Measurements from ENCODE around the gene LRRC8B.

LRRC8B gene

DNA sequence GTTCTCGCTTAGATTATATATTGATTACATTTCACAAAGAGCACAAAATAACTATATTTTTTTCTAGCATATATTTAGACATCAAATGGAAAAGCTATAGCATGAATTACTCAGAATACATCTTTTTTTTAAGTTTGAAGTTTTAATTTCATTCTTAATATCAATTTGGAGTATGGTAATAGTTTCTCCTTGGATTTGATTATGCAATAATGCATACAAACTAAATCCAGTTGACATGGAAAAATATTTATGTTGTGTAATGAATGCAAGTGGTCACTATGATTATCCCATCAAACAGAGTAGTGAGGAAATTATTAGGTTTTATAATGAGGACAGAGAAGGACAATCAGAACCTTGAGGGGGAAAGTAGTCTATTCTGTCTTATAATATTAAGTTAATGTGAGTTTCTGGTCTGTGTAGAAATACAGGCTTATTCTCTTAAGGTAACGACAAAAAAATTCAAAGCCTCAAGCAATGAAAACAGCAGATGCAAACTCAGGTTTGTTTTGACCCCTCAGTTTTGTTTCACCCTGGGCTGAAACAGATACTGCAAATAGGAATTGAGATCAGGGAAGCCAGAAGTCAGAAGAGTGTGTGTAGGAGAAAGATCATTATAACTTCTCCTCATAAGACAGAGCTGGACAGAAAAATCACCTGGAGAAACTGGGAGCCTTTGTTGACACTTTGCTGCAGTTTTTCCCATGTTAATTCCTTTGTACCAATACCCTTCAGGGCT, 23.7 kb downstream of the LRRC8B start:
- peak; percentile 95 for FAIRE-seq

DNA sequence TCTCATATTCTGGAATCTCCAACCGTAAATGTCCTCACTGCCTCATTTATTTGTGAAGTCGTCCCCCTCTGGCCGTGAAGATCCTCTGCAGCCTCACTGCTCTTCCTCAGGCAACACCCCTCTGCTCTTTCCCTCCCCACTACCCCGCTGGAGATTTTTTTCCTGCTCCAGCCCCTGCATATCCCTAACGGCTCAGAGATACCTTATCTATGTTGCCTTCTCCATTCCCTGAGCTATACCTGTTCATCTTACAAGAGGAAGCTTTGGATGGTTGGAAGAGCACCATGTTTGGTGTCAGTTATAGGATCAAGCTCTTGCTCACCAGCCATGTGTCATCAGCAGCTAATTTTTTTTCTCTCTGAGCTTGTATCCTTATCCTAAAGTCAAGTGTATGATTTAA, 26.4 kb downstream of the LRRC8B start:
- no peak for FAIRE-seq

DNA sequence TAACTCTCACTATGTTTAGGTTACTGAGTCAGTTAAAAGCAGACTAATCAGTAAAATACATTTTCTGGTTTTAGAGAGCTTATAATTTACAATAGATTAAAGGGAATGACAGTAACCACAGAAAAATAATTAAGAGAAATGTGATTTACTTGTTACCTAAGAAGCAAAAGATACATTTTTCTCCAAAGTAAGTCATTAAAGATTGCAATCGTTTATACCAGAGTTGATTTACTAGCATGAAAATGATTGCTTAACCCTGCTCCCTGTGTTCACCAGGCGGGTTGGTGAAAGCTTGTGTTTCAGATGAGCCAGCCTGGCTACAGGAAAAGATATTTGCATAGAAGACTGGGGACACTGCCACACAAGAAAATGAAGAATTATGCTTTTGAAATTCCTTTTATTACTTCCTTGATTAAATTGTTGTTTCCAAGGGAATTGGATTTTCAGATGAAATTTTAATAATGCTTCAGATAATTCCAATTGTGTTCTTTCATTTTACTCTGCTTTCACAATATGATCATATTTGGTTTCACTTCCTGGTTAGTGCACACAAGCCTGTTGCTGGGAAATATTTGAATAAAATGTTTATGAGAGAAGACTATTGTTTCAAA, 27.9 kb downstream of the LRRC8B start:
- FAIRE-seq, result peak; percentile 93

DNA sequence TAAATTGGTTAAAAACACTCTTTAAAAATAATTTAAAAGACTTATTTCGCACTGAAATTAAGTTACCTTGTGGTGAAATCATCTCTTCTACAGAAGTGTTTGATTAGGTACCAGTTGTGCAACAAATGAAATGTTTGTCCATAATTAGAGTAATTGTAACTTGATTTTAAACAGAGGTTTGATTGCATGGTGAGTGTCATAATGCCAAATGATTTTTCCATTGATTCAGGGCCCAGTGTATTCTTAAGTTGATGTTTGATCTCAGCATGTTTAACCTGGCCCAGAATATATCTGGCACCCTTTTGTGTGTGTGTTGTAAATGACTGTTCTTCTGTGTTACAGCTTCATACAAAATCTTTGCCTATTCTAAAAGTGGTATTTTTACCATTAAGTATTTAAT, 28.5 kb downstream of the LRRC8B start:
- peak; percentile 51 for FAIRE-seq

DNA sequence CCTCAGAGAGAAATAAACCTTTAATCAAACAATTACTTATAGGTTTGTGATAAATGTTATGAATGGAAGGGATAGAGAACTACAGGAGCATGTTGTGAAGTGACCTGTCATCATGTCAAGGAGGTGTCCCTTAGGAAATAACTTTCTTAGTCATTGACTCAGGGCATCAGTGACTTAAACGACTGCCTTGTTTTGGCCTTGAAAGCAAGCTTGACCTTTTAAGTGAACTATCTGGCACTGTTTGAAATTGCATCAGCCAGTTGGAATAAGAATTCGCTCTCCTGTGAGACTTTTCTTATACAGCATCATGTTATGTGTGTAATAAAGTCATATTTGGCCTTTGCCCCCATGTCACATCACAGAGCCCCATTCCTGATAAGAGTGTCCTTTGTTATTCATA, 30.9 kb downstream of the LRRC8B start:
- FAIRE-seq, result no peak

DNA sequence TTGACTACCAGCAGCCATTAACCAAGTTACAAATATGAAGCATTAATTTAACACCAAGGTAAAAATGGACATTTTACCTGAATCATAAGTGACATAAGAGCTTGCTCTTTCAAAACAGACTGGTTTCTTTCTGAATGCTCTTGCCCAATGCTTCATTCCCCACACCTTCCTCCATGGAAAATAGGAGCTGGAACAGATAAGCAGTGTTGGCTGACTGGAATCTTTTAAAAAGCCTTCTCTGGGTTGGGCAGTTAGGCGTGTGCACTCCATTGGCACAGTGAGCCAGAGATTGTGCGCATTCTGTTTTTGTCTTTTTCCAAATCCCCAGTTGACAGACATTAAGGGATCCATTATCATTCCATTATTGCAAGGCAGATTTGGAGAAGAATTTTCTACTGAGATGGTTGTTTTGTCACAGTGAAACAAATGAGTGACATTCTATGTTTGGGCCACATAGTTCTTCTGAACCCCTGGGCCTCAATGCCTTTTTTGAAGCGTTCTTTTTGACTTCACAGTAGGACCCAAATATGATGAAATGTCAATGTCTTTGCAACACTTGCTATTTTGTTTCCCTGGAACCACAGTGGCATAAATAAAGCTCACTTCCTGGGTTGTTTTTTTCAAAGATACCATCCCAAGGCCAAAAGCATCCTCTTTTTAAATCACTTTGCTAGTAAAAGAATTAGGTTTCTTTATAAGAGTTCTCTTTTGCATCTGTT, 32.3 kb downstream of the LRRC8B start:
- no peak for FAIRE-seq

DNA sequence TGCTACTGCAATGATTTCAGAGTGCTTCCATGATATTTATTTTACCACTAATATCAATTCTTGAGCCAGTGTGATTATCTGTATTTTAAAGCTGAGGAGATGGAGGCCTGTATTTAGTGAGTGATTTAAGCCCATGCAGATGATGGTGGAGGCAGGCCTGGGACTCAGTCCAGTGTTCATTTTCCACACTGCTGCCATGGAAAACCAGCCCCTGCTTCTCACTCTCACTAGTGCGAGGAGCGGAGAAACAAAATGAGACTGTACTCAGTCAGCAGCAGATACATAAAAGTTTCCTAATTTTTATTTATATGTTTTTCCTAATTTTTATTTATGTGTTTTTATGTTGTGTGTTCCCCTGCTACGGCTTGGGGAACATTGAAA, 32.8 kb downstream of the LRRC8B start:
- FAIRE-seq, result no peak

DNA sequence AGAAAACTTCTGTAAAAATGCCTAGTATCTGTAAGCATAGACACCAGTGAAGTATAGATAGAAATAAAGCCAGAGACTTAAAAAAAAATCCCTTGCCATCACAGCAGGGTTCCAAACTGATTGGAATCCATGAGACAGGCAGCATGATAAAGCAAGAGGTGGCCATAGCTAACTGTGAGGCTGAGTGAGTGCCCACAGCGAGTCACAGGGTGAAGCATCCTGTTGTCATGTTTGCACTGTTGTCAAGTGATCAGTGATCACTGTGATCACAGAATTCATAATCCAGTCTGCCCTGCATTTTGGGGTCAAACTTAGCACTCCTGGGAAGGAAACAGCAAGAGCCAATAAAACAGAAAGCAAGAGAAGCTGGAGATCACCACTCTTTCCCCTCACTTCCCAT, 33.3 kb downstream of the LRRC8B start:
- FAIRE-seq, result no peak

DNA sequence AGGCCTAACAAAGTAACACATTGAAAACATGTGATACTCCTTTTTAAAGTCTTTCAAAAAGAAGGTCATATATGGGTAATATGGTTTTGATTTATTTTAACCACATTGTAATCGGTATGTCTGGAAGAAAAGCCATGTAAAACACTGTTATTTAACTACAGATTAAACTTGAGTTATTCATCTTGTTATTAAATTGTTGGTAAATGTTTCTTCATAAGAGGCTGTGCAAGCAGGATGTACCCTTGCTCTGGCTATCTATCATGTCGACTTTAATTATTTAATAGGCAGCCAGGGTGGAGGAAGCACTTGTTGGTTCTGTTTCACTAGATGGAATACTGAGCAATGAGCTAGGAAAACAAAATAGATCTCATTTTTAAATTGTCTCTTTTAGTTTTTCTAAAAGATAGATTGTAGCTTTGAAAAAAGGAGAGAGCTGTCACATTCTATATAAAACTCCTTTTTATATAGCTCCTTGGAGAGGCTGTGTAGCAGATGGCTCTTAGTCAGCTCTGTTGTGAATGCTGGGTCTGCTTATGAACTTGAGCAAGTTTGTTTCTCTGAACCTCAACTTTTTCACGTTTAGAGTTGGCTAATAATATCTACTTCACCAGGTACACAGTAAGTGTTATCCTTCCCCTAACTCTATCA, 39.5 kb downstream of the LRRC8B start:
- peak; percentile 81 for FAIRE-seq

DNA sequence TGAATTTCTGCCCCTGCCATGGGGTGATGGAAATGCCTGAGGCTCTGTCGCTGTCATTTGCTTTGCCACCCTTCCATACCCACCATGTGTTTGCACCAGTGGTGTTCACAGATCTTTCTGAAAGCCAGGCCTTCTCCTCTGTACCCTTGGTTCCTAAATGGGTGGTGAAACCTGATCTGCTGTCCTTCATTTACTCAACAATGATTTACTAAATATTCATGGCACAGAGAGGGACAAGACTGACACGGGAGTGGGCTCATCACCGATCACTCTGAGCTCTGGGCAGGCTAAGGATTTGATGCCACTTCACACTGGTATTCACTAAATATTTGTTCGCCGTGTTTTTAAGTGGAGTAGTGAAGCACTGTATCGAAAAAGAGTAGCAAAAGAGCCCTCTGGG, 40.9 kb downstream of the LRRC8B start:
- FAIRE-seq, result no peak

DNA sequence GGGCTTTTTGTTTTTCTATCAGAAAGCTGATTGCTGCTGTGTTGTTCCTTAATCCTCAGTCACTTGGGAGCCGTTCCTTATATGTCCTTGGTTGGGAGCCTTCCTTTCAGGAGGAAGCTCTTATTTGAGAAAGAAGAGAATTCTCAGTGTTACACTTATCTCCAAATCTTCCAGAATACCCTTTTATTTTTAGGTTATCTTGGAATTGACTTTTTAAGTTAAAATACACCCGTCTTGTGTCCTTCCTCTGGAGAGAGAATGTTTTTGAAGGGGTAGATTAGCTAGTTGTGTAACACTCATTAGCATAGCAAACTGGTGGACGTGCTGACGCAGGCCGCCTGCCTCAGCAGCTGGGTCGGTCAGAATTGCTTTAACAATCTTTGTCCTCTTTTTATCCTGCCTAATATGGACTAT, 42.1 kb downstream of the LRRC8B start:
- FAIRE-seq, result no peak

DNA sequence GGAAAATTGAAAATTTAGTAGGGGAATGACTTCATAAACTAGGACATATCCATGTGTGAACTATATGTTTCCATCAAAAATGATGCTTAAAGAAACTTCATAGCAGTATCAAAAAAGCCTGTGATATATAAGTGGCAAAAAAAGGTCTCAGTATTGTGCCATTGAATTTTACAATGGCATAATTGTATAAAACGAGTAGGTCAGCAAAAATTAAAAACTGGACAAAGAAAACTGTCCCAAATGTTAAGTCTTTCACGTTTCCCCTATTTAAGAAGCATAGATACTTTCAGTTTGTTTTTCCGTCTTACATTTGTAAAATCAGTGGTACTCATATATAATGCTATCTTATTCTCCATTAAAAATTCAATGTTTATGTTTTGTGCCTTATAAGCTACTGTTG, 43.2 kb downstream of the LRRC8B start:
- FAIRE-seq, result peak; percentile 76

DNA sequence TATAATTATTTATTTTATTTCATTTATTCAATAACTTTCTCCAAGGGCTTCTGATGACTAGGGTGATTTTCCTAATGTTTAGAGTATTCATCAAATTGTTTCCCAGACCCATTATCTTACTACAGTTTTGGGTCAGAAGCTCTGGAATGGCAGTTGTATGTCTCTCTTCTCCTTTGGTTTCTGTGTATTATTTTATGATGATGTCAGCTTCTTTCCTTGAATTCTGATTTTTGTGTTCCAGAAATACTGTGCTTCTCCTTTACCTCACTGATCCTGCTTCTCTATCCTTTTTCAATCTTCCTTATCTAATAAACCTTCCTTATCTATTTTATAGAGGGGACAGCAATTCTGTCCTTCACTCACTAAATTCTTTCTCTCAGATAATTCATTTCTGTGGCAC, 48.8 kb downstream of the LRRC8B start:
- no peak for FAIRE-seq

DNA sequence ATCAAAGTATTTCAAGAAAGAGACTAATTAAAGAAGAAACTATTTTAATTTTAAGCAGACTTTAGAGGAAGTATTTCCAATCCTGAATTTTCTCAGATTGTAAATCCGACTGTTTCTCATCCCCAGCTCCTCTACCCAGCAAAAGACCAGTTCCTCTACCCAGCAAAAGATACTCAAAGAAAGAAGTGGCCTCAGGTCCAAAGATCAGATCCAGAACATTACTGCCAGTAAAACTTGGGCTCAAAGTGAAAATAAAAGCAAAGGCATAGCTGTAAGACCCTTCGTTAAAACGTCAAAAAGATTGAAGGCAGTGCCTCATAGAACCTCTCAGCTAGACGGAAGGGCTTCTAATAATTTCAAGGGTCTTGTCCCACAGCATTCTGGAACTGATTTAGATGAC, 50.0 kb downstream of the LRRC8B start:
- no peak for FAIRE-seq

DNA sequence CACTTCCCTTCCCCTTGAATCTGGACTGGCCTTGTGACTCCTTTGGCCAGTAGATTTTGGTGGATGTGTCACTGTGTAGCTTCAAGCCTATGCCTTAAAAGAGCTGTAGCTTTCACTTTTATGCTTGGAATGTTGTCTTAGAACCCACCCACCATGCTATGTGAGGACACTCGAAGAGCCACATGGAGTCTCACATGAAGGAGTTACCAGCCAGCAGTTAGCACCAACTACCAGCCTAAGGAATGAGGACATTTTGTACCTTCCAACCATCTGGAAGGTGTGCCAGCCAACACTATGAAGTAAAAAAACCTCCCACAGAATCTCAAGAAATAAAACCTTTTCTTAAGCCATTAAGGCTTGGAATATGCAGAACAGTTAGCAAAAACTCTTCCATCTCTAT, 50.6 kb downstream of the LRRC8B start:
- no peak for FAIRE-seq

DNA sequence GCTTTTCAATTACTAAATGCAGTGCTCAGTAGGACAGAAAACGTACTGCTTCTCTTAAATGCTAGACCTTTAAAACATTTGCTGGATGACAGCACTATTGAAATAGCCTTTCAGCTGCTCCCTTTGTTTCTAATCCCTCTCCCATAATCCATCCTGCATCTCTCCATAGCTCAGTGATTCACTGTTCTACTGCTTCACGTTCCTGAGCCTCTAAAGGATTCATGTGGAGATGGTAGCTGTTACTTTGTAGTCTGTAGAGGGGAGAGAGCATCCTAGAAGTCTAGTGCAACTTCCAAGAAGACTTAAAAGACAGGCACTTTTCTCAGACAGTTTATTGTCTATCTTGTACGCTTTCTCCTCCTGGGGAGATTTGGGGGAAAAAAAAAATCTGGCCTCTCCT, 51.4 kb downstream of the LRRC8B start:
- no peak for FAIRE-seq

DNA sequence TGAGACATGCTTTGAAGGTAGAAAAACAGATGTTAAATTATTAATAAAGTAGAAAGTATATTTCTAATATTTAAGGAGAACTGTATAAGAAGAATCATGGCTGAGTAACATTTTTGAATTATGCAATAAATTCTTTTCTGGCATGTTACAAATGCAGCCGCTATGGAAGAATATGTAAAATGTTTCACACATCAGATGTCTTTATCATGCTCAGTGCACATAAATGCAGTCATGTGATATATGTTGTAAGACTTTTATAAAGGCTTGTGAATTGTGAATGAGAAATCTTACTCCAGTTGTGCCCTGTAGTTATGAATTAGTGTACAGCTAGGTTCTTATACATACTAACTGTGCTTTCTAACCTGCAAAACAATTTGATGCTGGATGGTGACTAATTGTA, 53.5 kb downstream of the LRRC8B start:
- FAIRE-seq, result no peak

DNA sequence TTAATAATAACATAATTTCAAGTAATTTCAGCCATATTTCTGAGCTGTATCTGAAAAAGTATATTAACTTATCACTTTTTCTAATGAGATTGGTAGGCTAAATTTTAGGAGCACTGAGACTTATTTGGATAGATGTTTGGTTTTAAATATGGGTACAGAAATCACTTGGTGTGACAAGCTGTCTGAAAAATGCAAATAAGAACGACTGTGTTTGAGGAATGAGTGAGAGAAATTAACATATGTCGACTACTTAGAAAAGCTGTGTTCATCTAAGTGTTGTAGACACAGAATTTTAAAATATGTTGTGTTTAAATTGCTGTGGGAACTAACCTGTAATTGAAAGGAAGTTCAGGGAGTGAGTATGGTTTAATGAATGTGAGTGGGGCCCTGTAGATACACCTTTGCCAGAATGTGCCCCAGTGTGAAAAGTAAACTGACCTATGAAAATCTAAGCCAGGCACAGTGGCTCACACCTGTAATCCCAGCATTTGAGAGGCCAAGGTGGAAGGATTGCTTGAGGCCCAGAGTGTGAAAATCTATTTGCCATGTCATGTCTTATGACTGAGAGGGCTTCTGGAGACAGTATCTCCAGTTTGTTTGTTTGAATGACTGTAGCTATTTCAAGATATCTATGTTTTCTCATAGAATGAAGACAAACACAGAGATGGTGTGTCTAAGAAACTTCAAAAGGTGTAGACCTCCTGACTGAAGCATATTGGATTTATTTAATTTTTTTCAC, 54.5 kb downstream of the LRRC8B start:
- FAIRE-seq, result peak; percentile 43

DNA sequence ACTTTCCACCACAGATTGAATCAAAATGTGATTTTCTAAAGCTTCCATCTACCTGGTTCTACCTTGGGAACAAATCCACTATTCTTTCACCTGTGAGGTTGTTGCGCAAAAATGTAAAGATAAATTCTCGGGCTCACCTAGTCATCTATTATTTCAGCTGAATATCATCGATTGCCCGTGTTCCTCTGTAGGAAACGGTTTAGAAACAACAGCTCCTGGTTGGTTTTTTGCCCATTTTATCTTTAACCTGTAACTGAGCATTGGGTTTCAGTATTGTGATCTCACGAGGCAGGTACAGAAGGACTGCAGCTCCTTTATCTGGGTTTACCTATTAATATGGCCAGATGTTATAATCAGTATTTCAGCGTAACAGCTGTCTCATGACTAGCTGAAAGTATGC, 55.4 kb downstream of the LRRC8B start:
- FAIRE-seq, result no peak

DNA sequence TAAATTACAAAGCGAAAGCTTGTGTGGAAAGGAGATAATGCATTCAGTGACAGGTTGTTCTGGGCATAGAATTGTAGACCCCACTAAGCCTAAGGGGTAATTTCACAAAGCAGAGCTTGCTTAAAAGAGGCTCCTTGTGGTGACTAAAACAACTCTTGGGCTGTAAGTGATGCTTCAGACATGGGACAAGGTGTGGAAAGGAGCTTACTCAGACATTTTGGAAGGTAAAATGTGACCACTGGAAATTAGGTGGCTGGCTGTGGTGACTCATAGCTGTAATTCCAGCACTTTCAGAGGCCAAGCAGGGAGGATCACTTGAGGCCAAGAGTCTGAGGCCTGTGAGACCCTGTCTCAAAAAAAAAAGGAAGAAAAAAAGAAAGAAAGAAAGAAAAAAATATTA, 57.2 kb downstream of the LRRC8B start:
- FAIRE-seq, result no peak

DNA sequence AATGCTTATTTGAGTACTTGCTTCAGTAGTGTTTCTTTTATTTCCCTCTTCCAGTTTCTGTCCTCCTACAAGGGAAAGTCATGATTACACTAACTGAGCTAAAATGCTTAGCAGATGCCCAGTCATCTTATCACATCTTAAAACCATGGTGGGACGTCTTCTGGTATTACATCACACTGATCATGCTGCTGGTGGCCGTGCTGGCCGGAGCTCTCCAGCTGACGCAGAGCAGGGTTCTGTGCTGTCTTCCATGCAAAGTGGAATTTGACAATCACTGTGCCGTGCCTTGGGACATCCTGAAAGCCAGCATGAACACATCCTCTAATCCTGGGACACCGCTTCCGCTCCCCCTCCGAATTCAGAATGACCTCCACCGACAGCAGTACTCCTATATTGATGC, 57.9 kb downstream of the LRRC8B start:
- FAIRE-seq, result no peak

DNA sequence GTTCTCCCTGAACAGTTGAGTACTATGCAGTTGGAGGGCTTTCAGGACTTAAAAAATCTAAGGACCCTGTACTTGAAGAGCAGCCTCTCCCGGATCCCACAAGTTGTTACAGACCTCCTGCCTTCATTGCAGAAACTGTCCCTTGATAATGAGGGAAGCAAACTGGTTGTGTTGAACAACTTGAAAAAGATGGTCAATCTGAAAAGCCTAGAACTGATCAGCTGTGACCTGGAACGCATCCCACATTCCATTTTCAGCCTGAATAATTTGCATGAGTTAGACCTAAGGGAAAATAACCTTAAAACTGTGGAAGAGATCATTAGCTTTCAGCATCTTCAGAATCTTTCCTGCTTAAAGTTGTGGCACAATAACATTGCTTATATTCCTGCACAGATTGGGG, 59.6 kb downstream of the LRRC8B start:
- FAIRE-seq, result no peak

DNA sequence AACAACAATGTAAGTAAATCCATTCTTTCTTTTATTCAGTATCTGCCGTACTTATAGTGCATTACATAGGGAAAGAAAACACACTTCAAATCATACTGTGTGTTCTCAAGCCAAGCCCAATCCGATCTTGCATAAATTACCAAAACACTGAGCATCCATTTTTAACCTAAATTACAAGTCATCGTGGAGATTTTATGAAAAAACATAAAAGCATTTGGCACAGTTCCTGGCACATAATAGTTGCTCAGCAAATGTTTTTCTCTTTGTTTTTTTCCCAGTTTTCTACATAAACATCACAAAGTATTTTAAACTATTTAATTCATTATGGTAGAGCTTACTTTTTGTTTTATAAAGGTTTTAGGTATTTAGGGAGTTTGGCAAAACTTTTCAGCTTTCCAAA, 60.2 kb downstream of the LRRC8B start:
- no peak for FAIRE-seq

All from islet of Langerhans (tissue), 1 donor.